Vagina (tissue), 2 donors: ENCODE data around the gene WDR5B.
"Not testable (repeated sequence)": the region's sequence is repeated elsewhere in the genome, so short reads cannot be mapped to it uniquely, and the experiment has no call there.

ENCODE experiments used
- POLR2AphosphoS5 ChIP-seq, 2 donors: sonication (generic); formaldehyde crosslinking; IDR thresholded peaks; one replicate each; pipeline ENCODE4 v1.9.0; 2017; ENCODE audit warnings: antibody characterized with exemption in 2 of 2, mild to moderate bottlenecking in 2 of 2, low read depth in 1 of 2; ENCODE audit not compliant: insufficient read depth in 1 of 2
- TF ChIP-seq, protein P1 (sequence below), 3 experiments: fragments of 450-650 bp in 2 of 3; fragments of 200-600 bp in 1 of 3; sonication (generic) in 1 of 3; IDR thresholded peaks; one replicate each; pipeline ENCODE4 v1.5.1; 2017 to 2019; ENCODE audit warnings: antibody characterized with exemption in 3 of 3, mild to moderate bottlenecking in 2 of 3, moderate library complexity in 2 of 3

DNA sequence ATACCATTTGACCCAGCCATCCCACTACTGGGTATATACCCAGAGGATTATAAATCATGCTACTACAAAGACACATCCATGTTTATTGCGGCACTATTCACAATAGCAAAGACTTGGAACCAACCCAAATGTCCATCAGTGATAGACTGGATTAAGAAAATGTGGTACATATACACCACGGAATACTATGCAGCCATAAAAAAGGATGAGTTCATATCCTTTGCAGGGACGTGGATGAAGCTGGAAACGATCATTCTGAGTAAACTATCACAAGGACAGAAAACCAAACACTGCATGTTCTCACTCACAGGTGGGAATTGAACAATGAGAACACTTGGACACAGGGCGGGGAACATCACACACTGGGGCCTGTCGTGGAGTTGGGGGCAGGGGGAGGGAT, 32.4 kb upstream of the WDR5B start:
- TF ChIP-seq POLR2AphosphoS5 (IDR thresholded peaks at IDR 0.05; ENCODE audit: insufficient read depth in 1 of 2, low read depth in 1 of 2) = not testable (repeated sequence)
- TF ChIP-seq, protein P1, sequence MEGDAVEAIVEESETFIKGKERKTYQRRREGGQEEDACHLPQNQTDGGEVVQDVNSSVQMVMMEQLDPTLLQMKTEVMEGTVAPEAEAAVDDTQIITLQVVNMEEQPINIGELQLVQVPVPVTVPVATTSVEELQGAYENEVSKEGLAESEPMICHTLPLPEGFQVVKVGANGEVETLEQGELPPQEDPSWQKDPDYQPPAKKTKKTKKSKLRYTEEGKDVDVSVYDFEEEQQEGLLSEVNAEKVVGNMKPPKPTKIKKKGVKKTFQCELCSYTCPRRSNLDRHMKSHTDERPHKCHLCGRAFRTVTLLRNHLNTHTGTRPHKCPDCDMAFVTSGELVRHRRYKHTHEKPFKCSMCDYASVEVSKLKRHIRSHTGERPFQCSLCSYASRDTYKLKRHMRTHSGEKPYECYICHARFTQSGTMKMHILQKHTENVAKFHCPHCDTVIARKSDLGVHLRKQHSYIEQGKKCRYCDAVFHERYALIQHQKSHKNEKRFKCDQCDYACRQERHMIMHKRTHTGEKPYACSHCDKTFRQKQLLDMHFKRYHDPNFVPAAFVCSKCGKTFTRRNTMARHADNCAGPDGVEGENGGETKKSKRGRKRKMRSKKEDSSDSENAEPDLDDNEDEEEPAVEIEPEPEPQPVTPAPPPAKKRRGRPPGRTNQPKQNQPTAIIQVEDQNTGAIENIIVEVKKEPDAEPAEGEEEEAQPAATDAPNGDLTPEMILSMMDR (IDR thresholded peaks at IDR 0.05) = not testable (repeated sequence)
